ENCODE measurements around the gene ANKRD37.

ANKRD37 gene

GRCh38 chr4:185425647-185426352, 29.2 kb downstream of the ANKRD37 start, which contains the start of gene UFSP2:
Gene UFSP2, minus strand, starts transcription at chr4:185425964. Its CDS starts 96 bp downstream, at chr4:185425868.
- peak; percentile 82 for DNase-seq

GRCh38 chr4:185426960-185427688, 30.5 kb downstream of the ANKRD37 start:
- DNase-seq: no peak

GRCh38 chr4:185429660-185430059, 33.0 kb downstream of the ANKRD37 start:
- no peak for DNase-seq

GRCh38 chr4:185435466-185435865, 38.8 kb downstream of the ANKRD37 start:
- no peak for DNase-seq

GRCh38 chr4:185437809-185438208, 41.2 kb downstream of the ANKRD37 start:
- DNase-seq: no peak

GRCh38 chr4:185441479-185441878, 44.8 kb downstream of the ANKRD37 start:
- DNase-seq: no peak

- DNase-seq: no peak
Measured at GRCh38 chr4:185445209-185445608, 48.6 kb downstream of the ANKRD37 start.

Measured in activated naive CD4-positive, alpha-beta T cell treated with anti-CD3 and anti-CD28 coated beads, Interleukin-2, amount 50 U/mL, for 16 hours (primary cell).